Measurements from ENCODE around the gene GRK7. TPM values are rescaled to one million over a fixed set of nuclear protein-coding genes. Genes with fewer than 3 reads are reported as not detected.

Gene GRK7
- total and polyA plus RNA-seq, 8 donors: 0.05 TPM; not detected in 7

DNA sequence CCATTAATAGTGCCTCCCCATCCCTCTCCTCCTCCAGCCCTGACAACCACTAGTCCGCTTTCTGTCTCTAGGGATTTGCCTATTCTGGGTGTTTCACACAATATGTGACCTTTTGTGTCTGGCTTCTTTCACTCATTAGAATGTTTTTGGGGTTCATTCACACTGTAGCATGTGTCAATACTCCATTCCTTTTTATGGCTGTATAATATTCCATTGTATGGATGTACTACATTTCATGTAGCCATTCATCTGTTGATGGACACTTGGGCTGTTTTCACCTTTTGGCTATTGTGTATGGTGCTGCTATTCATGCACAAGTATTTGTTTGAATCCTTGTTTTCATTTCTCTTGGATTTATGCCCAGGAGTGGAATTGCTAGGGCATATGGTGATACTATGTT is 16.5 kb downstream of the GRK7 start:
- no peak overlapping the region for H3K4me3 ChIP-seq
- H3K27ac ChIP-seq: no peak overlapping the region
- ATAC-seq: no peak
- H3K27me3 ChIP-seq: no peaks in the 10 kb centered on the region
- no peak for FAIRE-seq
- TF ChIP-seq, protein P1, sequence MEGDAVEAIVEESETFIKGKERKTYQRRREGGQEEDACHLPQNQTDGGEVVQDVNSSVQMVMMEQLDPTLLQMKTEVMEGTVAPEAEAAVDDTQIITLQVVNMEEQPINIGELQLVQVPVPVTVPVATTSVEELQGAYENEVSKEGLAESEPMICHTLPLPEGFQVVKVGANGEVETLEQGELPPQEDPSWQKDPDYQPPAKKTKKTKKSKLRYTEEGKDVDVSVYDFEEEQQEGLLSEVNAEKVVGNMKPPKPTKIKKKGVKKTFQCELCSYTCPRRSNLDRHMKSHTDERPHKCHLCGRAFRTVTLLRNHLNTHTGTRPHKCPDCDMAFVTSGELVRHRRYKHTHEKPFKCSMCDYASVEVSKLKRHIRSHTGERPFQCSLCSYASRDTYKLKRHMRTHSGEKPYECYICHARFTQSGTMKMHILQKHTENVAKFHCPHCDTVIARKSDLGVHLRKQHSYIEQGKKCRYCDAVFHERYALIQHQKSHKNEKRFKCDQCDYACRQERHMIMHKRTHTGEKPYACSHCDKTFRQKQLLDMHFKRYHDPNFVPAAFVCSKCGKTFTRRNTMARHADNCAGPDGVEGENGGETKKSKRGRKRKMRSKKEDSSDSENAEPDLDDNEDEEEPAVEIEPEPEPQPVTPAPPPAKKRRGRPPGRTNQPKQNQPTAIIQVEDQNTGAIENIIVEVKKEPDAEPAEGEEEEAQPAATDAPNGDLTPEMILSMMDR (IDR thresholded peaks at IDR 0.05): no peak
- DNase-seq: no peak
- intact Hi-C loops (cut with DNase I): no loop called here
- H3K4me1 ChIP-seq: no peaks in the 10 kb centered on the region
- no peaks in the 10 kb centered on the region for H3K36me3 ChIP-seq
- H3K9me3 ChIP-seq: no peaks in the 10 kb centered on the region
- WGBS, 2 donors: 98 to 100% methylated on average over 1 of the region's 1 CpG

DNA sequence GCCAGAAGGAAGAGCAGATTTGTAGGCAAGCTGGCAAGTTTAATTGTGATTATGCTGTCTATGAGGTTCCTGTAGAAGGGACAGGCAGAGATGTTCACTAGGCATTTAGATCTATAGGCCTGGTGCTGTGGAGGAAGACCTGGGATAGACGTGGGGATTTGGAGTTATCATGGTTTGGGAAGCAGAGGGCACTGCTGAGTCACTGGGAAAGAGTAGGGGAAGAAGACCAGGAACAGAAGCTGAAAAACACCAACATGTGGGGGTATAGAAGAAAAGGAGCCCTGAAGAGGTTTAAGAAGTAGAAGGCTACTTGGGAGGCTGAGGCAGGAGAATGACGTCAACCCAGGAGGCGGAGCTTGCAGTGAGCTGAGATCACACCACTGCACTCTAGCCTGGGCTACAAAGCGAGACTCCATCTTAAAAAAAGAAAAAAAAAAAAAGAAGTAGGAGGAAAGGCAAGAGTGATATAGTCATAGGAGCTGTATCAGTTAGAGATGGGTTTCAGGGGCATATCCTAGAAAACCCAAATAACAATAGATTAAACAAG is 19.3 kb downstream of the GRK7 start:
- H3K4me1 ChIP-seq: no peaks in the 10 kb centered on the region
- H3K27me3 ChIP-seq: no peaks in the 10 kb centered on the region
- H3K36me3 ChIP-seq: no peaks in the 10 kb centered on the region
- intact Hi-C loops (cut with DNase I): no loop called here
- TF ChIP-seq, protein P1 (IDR thresholded peaks at IDR 0.05): no peak
- DNase-seq (no peak), ATAC-seq (no peak), FAIRE-seq (no peak)
- no peak overlapping the region for H3K4me3 ChIP-seq
- H3K27ac ChIP-seq: no peak overlapping the region
- no peaks in the 10 kb centered on the region for H3K9me3 ChIP-seq
- WGBS, 2 donors: 49 to 51% methylated on average over 4 of the region's 4 CpGs

DNA sequence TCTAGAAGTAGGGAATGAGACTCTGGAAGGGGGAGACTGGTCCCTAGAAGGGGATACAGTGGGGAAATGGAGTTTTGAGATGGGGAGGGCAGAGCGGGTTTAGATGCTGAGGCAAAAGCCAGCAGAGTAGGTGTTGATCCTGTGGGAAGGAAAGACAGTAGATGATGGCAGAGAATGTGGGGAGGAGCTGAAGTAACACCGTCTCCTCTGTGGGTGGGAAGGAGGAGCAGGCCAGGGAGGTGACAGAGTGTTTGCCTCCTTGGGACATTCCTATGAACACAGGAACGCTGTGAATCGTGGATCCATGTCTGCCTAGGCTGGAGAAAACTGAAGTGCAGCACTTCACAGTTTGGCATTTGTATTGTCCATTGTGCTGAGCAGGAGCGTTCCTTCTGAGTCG is 20.4 kb downstream of the GRK7 start:
- no peak for FAIRE-seq
- no peaks in the 10 kb centered on the region for H3K4me1 ChIP-seq
- no peaks in the 10 kb centered on the region for H3K27me3 ChIP-seq
- WGBS, 2 donors: 63 to 68% methylated on average over 6 of the region's 6 CpGs
- DNase-seq: no peak
- TF ChIP-seq, protein P1 (IDR thresholded peaks at IDR 0.05): no peak
- intact Hi-C loops (cut with DNase I): no loop called here
- no peak overlapping the region for H3K27ac ChIP-seq
- no peaks in the 10 kb centered on the region for H3K36me3 ChIP-seq
- no peak overlapping the region for H3K4me3 ChIP-seq
- no peak for ATAC-seq
- no peaks in the 10 kb centered on the region for H3K9me3 ChIP-seq

DNA sequence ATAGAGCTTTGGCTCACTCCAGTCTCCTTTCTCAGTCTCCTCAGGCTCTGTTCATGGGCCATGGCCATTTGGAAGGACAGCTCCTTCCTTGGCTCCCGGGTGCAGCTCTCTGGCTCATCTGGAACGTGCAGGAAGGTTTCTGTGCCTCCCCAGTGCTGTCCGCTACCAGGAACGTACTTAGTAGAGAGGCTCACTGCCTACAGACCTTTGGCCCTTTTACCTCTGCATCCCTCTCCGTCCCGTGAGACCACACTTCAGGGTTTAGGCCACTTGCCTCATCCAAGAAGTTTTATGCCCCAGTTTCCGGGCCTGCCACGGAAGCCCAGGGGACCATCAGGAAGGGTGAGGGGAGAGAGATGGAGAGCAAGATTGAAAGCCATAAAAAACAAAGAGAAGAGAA is 20.9 kb downstream of the GRK7 start:
- H3K4me3 ChIP-seq: no peak overlapping the region
- no peaks in the 10 kb centered on the region for H3K4me1 ChIP-seq
- FAIRE-seq: no peak
- no peaks in the 10 kb centered on the region for H3K27me3 ChIP-seq
- TF ChIP-seq, protein P1 (IDR thresholded peaks at IDR 0.05): no peak
- intact Hi-C loops (cut with DNase I): no loop called here
- ATAC-seq: no peak
- H3K27ac ChIP-seq: no peak overlapping the region
- no peaks in the 10 kb centered on the region for H3K36me3 ChIP-seq
- no peaks in the 10 kb centered on the region for H3K9me3 ChIP-seq
- no peak for DNase-seq
- WGBS, 2 donors: 70 to 79% methylated on average over 8 of the region's 8 CpGs

DNA sequence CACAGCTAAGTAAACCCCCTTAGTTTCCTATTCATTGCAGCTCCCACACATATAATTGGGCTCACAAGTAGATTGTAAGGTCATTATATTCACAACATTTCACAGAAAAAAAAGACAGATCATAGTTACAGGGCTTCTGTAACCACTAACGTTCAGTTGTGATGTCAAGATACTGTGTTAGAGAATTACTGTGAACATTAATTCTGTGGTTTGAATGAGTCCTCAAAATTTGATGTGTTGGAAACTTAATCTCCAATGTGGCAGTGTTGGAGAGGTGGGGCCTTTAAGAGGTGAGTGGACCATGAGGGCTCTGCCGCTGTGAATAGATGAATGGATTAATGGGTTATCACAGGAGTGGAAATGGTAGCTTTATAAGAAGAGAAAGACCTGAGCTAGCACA is 21.3 kb downstream of the GRK7 start:
- WGBS, 2 donors: 63 to 65% methylated on average over 2 of the region's 2 CpGs
- Histone ChIP-seq H3K27me3 (no peaks in the 10 kb centered on the region), H3K27ac (no peak overlapping the region), H3K9me3 (no peaks in the 10 kb centered on the region), H3K36me3 (no peaks in the 10 kb centered on the region), H3K4me1 (no peaks in the 10 kb centered on the region), H3K4me3 (no peak overlapping the region)
- no peak for FAIRE-seq
- intact Hi-C loops (cut with DNase I): no loop called here
- ATAC-seq: no peak
- no peak for DNase-seq
- TF ChIP-seq, protein P1 (IDR thresholded peaks at IDR 0.05): no peak
